GM19438 (cell line): ENCODE data around the gene RSL24D1.

Experiments
- ATAC-seq: cut with Tn5 transposase; IDR thresholded peaks from one replicate; pipeline ENCODE4 v1.9.1; 2021; ENCODE audit warnings: low read depth; ENCODE audit not compliant: unreplicated experiment

The RSL24D1 gene

GRCh38 chr15:55196458-55197361 lies at the start of gene RSL24D1:
Gene RSL24D1 (minus strand): TSS chr15:55196941. CDS start chr15:55196890, 51 bp downstream.
- peak; percentile 95 for ATAC-seq

DNA sequence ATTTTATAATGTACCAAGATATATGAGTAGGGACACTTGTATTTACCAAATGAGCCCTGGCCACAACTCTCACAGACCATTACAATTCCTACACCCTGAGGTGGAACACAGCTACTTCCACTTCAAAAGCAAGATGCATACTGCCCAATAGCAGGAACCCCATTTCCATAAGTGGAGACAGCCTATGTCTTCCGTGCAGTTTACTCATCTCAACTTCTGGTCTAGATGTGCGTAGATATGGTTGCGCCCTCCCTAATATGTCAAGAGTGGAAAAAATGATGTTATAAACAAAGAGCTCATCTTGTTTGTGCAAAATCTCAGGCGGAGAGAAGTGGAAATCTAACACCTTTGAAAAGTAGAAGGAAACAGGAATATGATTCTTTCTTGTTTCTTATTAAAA lies 48.3 kb upstream of the RSL24D1 start:
- ATAC-seq = no peak

GRCh38 chr15:55241891-55242290 lies 45.1 kb upstream of the RSL24D1 start:
- ATAC-seq = no peak

- no peak for ATAC-seq
These were observed 44.4 kb upstream of the RSL24D1 start for GRCh38 chr15:55241186-55241585.

- ATAC-seq = no peak
These were observed 43.5 kb upstream of the RSL24D1 start for GRCh38 chr15:55240125-55240760.

- no peak for ATAC-seq
These were observed 42.8 kb upstream of the RSL24D1 start for GRCh38 chr15:55239440-55240124.

GRCh38 chr15:55238877-55239276 lies 42.1 kb upstream of the RSL24D1 start:
- ATAC-seq = no peak

- ATAC-seq = no peak
These were observed 40.7 kb upstream of the RSL24D1 start for GRCh38 chr15:55237219-55238130.

GRCh38 chr15:55235546-55236036 lies 38.9 kb upstream of the RSL24D1 start:
- ATAC-seq = no peak

DNA sequence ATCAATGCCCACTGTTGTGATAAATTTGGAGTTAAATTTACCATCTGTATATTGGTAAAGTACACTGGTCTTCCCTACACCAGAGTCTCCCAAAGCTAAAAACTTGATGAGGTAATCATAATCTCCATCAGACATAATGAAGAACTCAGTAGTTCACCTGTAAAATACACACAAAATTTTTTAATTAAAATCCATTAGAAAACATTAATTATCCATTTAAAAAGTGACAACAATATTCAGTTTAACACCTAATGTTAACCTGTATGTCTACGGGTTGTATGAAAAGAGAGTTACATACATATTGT lies 38.0 kb upstream of the RSL24D1 start:
- no peak for ATAC-seq

DNA sequence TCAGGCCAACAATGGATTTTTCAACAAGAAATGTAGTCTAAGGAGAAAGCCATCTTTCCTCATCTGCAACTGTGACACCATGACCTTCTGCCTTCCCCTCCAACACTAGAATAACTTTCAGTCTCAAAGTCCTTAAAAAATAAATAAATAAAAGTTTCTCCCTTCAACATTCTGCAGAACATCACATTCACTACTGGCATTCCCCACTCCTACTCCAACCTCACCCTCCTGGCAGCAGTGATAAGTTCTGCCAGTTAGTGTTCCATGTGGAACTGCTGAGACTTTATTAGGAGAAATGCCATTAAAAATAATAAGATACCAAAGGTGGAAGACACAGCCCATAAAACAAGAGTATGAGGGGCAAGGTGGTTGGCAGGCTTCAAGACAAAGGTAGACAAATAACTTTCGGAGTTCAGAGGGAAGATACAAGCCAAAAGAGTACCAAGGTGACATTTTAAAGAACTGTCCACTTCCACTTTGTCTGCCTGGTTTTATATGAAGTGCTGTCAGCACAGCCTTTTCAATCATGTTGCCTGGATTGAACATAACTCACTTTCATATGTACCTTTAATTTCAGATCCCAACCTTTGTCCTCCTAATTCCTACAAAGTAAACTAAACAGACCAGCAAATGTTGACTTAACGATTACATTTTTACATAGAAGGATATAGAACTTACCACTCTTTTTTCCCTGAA lies 37.5 kb upstream of the RSL24D1 start:
- no peak for ATAC-seq

GRCh38 chr15:55231455-55231854 lies 34.7 kb upstream of the RSL24D1 start:
- ATAC-seq = no peak

DNA sequence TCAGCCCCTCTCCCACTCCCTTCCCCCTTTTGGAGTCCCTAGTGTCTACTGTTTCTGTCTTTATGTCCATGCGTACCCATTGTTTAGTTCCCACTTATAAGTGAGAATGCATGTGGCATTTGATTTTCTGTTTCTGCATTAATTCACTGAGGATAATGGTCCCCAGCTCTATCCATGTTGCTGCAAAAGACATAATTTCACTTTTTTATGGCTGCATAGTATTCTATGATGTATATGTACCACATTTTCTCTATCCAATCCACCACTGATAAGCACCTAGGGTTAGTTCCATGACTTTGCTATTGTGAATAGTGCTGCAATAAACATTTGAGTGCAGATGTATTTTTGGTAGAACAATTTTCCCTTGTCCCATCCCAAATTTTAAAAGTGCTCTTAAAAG lies 34.2 kb upstream of the RSL24D1 start:
- ATAC-seq = no peak

DNA sequence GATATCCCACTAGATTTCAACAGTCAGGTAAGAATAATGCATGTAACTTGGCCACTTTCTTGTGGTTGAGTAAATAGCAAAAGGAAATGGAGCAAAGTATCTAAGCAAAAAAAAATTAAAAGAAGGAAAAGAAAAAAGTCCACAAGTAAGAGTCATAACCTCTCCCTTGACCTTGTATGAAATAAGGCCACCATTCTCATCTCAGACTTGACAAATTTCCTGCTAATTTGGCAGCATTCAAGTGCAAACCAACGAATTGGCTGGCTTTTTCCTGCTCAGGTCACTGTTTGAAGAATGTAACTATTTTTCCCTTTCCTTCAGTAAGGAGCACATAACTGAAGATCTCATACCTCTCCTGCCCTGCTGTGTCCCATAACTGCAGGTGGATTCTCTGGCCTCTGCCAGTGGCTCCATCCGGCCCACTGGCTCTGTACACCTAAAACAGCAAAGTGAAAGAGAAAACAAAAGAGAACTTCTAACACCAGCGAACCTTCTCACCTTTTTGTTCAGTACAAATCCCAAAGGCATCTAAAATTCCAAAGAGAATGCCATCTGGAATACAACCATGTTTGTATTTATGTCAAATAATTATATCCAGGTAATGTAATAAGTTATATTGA lies 33.4 kb upstream of the RSL24D1 start:
- ATAC-seq = no peak

- no peak for ATAC-seq
These were observed 29.4 kb upstream of the RSL24D1 start for GRCh38 chr15:55226127-55226526.

GRCh38 chr15:55224892-55225291 lies 28.2 kb upstream of the RSL24D1 start:
- ATAC-seq = no peak

GRCh38 chr15:55222588-55222987 lies 25.8 kb upstream of the RSL24D1 start:
- peak; percentile 63 for ATAC-seq

DNA sequence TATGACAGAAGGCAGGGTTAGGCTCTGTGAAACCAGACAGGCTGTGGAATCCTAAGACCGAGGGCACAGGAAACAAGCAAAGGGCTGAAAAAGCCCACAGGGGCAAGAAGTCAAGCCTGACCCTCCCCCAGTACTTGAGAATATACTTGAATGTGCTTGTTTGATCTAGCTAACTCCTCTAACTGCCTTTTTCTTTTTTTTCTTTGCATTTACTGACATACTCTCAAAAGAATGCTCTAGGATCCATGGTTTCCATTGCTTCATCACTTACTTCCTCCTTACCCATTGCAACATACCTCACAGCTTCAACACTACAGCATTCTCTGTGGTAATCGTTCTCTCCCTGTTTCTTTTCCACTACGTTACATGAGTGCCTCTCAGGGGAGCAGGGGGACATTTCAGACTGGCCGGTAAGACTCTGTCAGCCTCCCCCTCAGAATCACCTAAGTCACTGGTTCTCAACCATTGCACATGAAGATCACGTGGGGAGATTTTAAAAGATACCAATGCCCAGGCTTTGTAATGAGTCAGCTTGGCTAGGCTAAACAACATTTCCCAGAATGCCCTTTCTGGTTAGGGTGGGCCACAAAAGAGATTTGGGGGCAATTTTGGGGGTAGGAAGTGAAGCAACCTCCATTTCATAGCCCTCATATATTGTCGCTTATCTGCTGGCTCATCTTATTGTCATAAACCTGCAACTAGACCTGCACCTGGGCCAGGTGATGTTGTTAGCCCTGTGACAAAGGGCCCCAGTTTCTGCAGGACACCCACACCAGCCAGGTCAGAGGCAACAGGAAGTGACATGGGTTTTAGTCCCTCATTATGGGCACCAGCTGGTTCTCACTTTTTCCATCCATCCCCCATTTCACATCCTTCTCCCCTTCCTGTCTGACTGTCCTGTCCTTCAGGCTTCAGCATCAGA lies 24.6 kb upstream of the RSL24D1 start:
- ATAC-seq = no peak
